Vagina (tissue), 2 donors: ENCODE results near the gene PTPN14.

Experiments used
- POLR2A ChIP-seq, 2 donors: fragments of 450-650 bp; IDR thresholded peaks; one replicate each; pipeline ENCODE4 v1.6.1; 2017; ENCODE audit warnings: antibody characterized with exemption in 2 of 2, mild to moderate bottlenecking in 2 of 2, moderate library complexity in 2 of 2
- TF ChIP-seq, protein P1 (sequence below), 3 experiments: fragments of 450-650 bp in 2 of 3; fragments of 200-600 bp in 1 of 3; sonication (generic) in 1 of 3; IDR thresholded peaks; one replicate each; pipeline ENCODE4 v1.5.1; 2017 to 2019; ENCODE audit warnings: antibody characterized with exemption in 3 of 3, mild to moderate bottlenecking in 2 of 3, moderate library complexity in 2 of 3

GRCh38 chr1:214579183-214579582 lies 27.8 kb upstream of the PTPN14 start:
- TF ChIP-seq, protein P1, sequence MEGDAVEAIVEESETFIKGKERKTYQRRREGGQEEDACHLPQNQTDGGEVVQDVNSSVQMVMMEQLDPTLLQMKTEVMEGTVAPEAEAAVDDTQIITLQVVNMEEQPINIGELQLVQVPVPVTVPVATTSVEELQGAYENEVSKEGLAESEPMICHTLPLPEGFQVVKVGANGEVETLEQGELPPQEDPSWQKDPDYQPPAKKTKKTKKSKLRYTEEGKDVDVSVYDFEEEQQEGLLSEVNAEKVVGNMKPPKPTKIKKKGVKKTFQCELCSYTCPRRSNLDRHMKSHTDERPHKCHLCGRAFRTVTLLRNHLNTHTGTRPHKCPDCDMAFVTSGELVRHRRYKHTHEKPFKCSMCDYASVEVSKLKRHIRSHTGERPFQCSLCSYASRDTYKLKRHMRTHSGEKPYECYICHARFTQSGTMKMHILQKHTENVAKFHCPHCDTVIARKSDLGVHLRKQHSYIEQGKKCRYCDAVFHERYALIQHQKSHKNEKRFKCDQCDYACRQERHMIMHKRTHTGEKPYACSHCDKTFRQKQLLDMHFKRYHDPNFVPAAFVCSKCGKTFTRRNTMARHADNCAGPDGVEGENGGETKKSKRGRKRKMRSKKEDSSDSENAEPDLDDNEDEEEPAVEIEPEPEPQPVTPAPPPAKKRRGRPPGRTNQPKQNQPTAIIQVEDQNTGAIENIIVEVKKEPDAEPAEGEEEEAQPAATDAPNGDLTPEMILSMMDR (IDR thresholded peaks at IDR 0.05), result no peak
- no peak for TF ChIP-seq POLR2A (IDR thresholded peaks at IDR 0.05)
